ENCODE results near the gene AIM2. TPM values are rescaled to one million over a fixed set of nuclear protein-coding genes. Genes with fewer than 3 reads are reported as not detected.
A peak's percentile ranks its signal among the peaks of the same experiment; 100 is the strongest.

The AIM2 gene
- total and polyA plus RNA-seq, 2 experiments from 2014 or later, result 1.3 to 2.5 TPM

GRCh38 chr1:159084867-159085266 lies 8.3 kb upstream of the AIM2 start:
- Histone ChIP-seq H3K36me3 (ENCODE audit: low read depth) (no peaks in the 10 kb centered on the region), H3K4me2 (ENCODE audit: unreplicated experiment) (no peak overlapping the region), H3F3A (ENCODE audit: insufficient read depth) (peaks cover 17% of the 10 kb centered on the region), H3K27ac (no peak overlapping the region), H3K9me2 (ENCODE audit: insufficient read depth) (no peaks in the 10 kb centered on the region), H3K27me3 (replicated peaks; ENCODE audit: insufficient read depth) (no peaks in the 10 kb centered on the region), H3K9me3 (ENCODE audit: low read depth) (no peaks in the 10 kb centered on the region), H4K20me1 (ENCODE audit: insufficient read depth) (no peaks in the 10 kb centered on the region), H2AFZ (no peak overlapping the region), H3K4me1 (ENCODE audit: insufficient read depth) (peaks cover 27% of the 10 kb centered on the region), H3K4me3 (no peak overlapping the region), H3K9ac (no peak overlapping the region), H3K79me2 (ENCODE audit: insufficient read depth) (no peaks in the 10 kb centered on the region)
- WGBS, 2 experiments (ENCODE audit: low coverage in 1 of 2, low lambda C conversion rate in 2 of 2, missing lambda C conversion rate in 2 of 2), result 95 to 98% methylated on average over 3 of the region's 3 CpGs
- TF ChIP-seq EZH2phosphoT487 (IDR thresholded peaks at IDR 0.05; ENCODE audit: insufficient read depth, low read depth), result no peak
- TF ChIP-seq EZH2 (IDR thresholded peaks at IDR 0.05; ENCODE audit: insufficient read depth, poor library complexity, severe bottlenecking), result no peak
- DNase-seq, result no peak
- in situ Hi-C loops (cut with MboI), result no loop called here

GRCh38 chr1:159084152-159084551 lies 7.6 kb upstream of the AIM2 start:
- H2AFZ ChIP-seq, result no peak overlapping the region
- H3K27ac ChIP-seq, result no peak overlapping the region
- H3K79me2 ChIP-seq (ENCODE audit: insufficient read depth), result no peaks in the 10 kb centered on the region
- H3K4me1 ChIP-seq (ENCODE audit: insufficient read depth), result peaks cover 20% of the 10 kb centered on the region
- in situ Hi-C loops (cut with MboI), result no loop called here
- H3K4me3 ChIP-seq, result no peak overlapping the region
- no peaks in the 10 kb centered on the region for H3K9me2 ChIP-seq (ENCODE audit: insufficient read depth)
- H3K4me2 ChIP-seq (ENCODE audit: unreplicated experiment), result no peak overlapping the region
- H3K9ac ChIP-seq, result no peak overlapping the region
- no peaks in the 10 kb centered on the region for H4K20me1 ChIP-seq (ENCODE audit: insufficient read depth)
- WGBS, 2 experiments (ENCODE audit: low coverage in 1 of 2, low lambda C conversion rate in 2 of 2, missing lambda C conversion rate in 2 of 2), result 93 to 97% methylated on average over 3 of the region's 3 CpGs
- peaks cover 16% of the 10 kb centered on the region for H3F3A ChIP-seq (ENCODE audit: insufficient read depth)
- DNase-seq, result no peak
- no peaks in the 10 kb centered on the region for H3K9me3 ChIP-seq (ENCODE audit: low read depth)
- TF ChIP-seq EZH2 (IDR thresholded peaks at IDR 0.05; ENCODE audit: insufficient read depth, poor library complexity, severe bottlenecking) (no peak), EZH2phosphoT487 (IDR thresholded peaks at IDR 0.05; ENCODE audit: insufficient read depth, low read depth) (no peak)
- no peaks in the 10 kb centered on the region for H3K27me3 ChIP-seq (replicated peaks; ENCODE audit: insufficient read depth)
- no peaks in the 10 kb centered on the region for H3K36me3 ChIP-seq (ENCODE audit: low read depth)

DNA sequence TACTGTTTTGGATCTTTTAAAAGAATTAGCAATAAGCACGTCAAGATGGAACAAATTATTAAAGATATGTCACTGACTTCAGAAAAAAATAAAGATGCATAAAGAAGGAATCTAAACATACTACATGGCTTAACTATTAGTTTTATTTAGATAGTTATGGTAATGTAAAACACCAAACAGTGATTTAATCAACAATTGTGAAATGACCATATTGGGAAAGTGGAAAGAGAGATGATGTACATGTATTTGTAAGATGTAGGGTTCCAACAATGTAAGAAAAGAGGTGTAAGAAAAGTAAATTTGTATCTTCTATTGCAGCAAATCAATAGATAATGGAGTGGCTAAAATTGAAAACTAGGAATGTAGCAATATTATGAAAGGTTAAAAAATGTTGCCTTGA lies 6.4 kb upstream of the AIM2 start:
- no peak overlapping the region for H2AFZ ChIP-seq
- H4K20me1 ChIP-seq (ENCODE audit: insufficient read depth), result no peaks in the 10 kb centered on the region
- no peaks in the 10 kb centered on the region for H3K9me2 ChIP-seq (ENCODE audit: insufficient read depth)
- peaks cover 5% of the 10 kb centered on the region for H3F3A ChIP-seq (ENCODE audit: insufficient read depth)
- no peak overlapping the region for H3K4me3 ChIP-seq
- H3K9me3 ChIP-seq (ENCODE audit: low read depth), result no peaks in the 10 kb centered on the region
- H3K9ac ChIP-seq, result no peak overlapping the region
- 83 to 96% methylated on average over 1 of the region's 1 CpG for WGBS, 2 experiments (ENCODE audit: low coverage in 1 of 2, low lambda C conversion rate in 2 of 2, missing lambda C conversion rate in 2 of 2)
- H3K4me1 ChIP-seq (ENCODE audit: insufficient read depth), result peaks cover 8% of the 10 kb centered on the region
- no peaks in the 10 kb centered on the region for H3K36me3 ChIP-seq (ENCODE audit: low read depth)
- no peak for DNase-seq
- in situ Hi-C loops (cut with MboI), result no loop called here
- no peaks in the 10 kb centered on the region for H3K79me2 ChIP-seq (ENCODE audit: insufficient read depth)
- H3K27ac ChIP-seq, result no peak overlapping the region
- no peak for TF ChIP-seq EZH2 (IDR thresholded peaks at IDR 0.05; ENCODE audit: insufficient read depth, poor library complexity, severe bottlenecking)
- no peak for TF ChIP-seq EZH2phosphoT487 (IDR thresholded peaks at IDR 0.05; ENCODE audit: insufficient read depth, low read depth)
- H3K27me3 ChIP-seq (replicated peaks; ENCODE audit: insufficient read depth), result no peaks in the 10 kb centered on the region
- H3K4me2 ChIP-seq (ENCODE audit: unreplicated experiment), result no peak overlapping the region

GRCh38 chr1:159081626-159082025 lies 5.1 kb upstream of the AIM2 start:
- H3K4me1 ChIP-seq (ENCODE audit: insufficient read depth), result peaks cover 10% of the 10 kb centered on the region
- H2AFZ ChIP-seq, result peak overlapping the region; percentile 17; the same call in 1 of the 2 replicates
- no peaks in the 10 kb centered on the region for H3K27me3 ChIP-seq (replicated peaks; ENCODE audit: insufficient read depth)
- no peak overlapping the region for H3K4me2 ChIP-seq (ENCODE audit: unreplicated experiment)
- H3K79me2 ChIP-seq (ENCODE audit: insufficient read depth), result no peaks in the 10 kb centered on the region
- H4K20me1 ChIP-seq (ENCODE audit: insufficient read depth), result no peaks in the 10 kb centered on the region
- in situ Hi-C loops (cut with MboI), result no loop called here
- peaks cover 11% of the 10 kb centered on the region for H3F3A ChIP-seq (ENCODE audit: insufficient read depth)
- no peaks in the 10 kb centered on the region for H3K9me2 ChIP-seq (ENCODE audit: insufficient read depth)
- no peak overlapping the region for H3K27ac ChIP-seq
- no peak for TF ChIP-seq EZH2 (IDR thresholded peaks at IDR 0.05; ENCODE audit: insufficient read depth, poor library complexity, severe bottlenecking)
- TF ChIP-seq EZH2phosphoT487 (IDR thresholded peaks at IDR 0.05; ENCODE audit: insufficient read depth, low read depth), result no peak
- H3K36me3 ChIP-seq (ENCODE audit: low read depth), result no peaks in the 10 kb centered on the region
- 55 to 69% methylated on average over 1 of the region's 1 CpG for WGBS, 2 experiments (ENCODE audit: low coverage in 1 of 2, low lambda C conversion rate in 2 of 2, missing lambda C conversion rate in 2 of 2)
- H3K9me3 ChIP-seq (ENCODE audit: low read depth), result no peaks in the 10 kb centered on the region
- DNase-seq, result no peak
- no peak overlapping the region for H3K4me3 ChIP-seq
- H3K9ac ChIP-seq, result no peak overlapping the region

GRCh38 chr1:159079525-159079924 lies 3.0 kb upstream of the AIM2 start:
- no peaks in the 10 kb centered on the region for H3K9me2 ChIP-seq (ENCODE audit: insufficient read depth)
- H3K27ac ChIP-seq, result no peak overlapping the region
- no peaks in the 10 kb centered on the region for H3K9me3 ChIP-seq (ENCODE audit: low read depth)
- H3F3A ChIP-seq (ENCODE audit: insufficient read depth), result peaks cover 21% of the 10 kb centered on the region
- WGBS, 2 experiments (ENCODE audit: low coverage in 1 of 2, low lambda C conversion rate in 2 of 2, missing lambda C conversion rate in 2 of 2), result 82 to 100% methylated on average over 1 of the region's 1 CpG
- in situ Hi-C loops (cut with MboI), result no loop called here
- no peak overlapping the region for H2AFZ ChIP-seq
- DNase-seq, result peak; percentile 14
- no peaks in the 10 kb centered on the region for H3K36me3 ChIP-seq (ENCODE audit: low read depth)
- H4K20me1 ChIP-seq (ENCODE audit: insufficient read depth), result no peaks in the 10 kb centered on the region
- H3K79me2 ChIP-seq (ENCODE audit: insufficient read depth), result no peaks in the 10 kb centered on the region
- TF ChIP-seq EZH2phosphoT487 (IDR thresholded peaks at IDR 0.05; ENCODE audit: insufficient read depth, low read depth), result no peak
- TF ChIP-seq EZH2 (IDR thresholded peaks at IDR 0.05; ENCODE audit: insufficient read depth, poor library complexity, severe bottlenecking), result no peak
- no peaks in the 10 kb centered on the region for H3K27me3 ChIP-seq (replicated peaks; ENCODE audit: insufficient read depth)
- H3K9ac ChIP-seq, result no peak overlapping the region
- H3K4me2 ChIP-seq (ENCODE audit: unreplicated experiment), result no peak overlapping the region
- H3K4me3 ChIP-seq, result no peak overlapping the region
- H3K4me1 ChIP-seq (ENCODE audit: insufficient read depth), result peaks cover 18% of the 10 kb centered on the region

Data from GM23248 (cell line).